Stimulated activated naive CD4-positive, alpha-beta T cell treated with Interleukin-2 at 50 U/mL for 16 hours (primary cell): Measurements from ENCODE around the gene SIX5.

ENCODE experiments used
- DNase-seq: peaks from one replicate; lab custom pipeline; 2025; lab: John Stamatoyannopoulos, UW

The SIX5 gene

GRCh38 chr19:45792470-45793177 lies 23.6 kb upstream of the SIX5 start, which contains the start of gene DMWD:
Gene DMWD, minus strand, starts transcription at chr19:45792845. Its CDS starts 89 bp downstream, at chr19:45792756.
- peak; percentile 99 for DNase-seq

DNA sequence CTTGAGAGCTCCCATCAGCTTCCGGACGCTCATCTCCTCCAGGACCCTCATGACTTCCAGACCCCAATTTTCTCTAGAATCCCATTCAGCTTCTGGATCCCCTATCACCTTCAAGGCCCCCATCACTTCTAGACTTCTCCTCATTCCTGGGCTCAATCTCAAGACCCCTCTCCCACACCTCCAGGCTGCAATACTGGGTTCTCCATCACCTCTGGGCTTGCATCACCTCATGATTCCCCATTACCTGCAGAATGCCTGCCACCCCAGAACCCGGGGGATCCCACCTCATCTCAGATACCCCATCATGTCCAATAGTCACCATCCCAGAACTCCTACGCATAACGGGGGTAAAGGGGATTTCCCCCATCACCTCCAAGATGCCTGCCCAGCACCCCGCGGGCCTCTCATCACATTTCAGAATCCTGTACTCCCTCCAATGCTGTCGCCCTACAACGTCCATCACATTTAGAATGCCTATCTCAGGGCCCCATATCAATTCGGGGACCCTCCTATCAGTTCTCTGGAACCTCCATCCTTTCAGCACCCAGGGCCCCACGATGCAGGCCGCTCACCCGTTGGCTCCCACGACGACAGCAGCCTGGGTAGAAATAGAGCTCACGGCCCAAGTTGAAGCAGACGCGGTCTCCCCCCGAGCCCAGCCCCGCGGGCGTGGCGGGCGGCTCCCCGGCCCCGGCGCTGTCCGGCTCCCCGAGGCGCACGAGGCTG lies 22.9 kb upstream of the SIX5 start:
- DNase-seq: peak; percentile 19

- no peak for DNase-seq
These were observed 21.9 kb upstream of the SIX5 start for GRCh38 chr19:45790942-45791341.

DNA sequence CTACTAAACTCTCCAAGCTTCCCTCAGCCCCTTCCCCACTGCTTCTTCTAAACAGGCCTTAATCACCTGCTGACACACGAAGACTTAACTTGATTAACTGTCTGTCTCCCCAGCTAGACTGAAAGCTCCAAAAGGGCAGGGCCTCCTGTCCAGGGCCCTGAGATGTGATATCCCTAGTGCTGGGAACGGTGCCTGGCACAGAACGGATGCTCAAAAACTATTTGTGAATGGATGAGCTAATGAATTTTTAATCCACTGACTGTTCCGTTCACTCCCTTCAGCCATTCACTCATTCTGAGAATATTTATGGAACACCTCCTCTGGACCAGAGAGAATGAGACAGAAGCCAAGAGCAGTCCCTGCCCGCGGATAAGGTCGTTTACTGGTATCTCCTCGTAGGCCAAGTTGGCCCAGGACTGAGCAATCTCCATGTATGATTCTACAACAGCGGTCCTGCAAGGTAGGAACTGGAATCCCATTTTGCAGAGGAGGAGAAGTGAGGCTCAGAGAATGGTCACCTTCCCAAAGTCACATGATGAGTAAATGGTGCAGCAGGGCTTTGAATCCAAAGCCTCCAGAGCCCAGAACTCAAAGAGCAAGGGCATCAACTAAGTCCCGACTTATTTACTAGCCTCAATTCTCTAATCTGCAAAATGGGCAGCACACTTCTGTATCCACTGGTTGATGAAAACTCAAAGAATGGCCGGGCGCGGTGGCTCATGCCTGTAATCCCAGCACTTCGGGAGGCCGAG lies 20.2 kb upstream of the SIX5 start:
- no peak for DNase-seq

DNA sequence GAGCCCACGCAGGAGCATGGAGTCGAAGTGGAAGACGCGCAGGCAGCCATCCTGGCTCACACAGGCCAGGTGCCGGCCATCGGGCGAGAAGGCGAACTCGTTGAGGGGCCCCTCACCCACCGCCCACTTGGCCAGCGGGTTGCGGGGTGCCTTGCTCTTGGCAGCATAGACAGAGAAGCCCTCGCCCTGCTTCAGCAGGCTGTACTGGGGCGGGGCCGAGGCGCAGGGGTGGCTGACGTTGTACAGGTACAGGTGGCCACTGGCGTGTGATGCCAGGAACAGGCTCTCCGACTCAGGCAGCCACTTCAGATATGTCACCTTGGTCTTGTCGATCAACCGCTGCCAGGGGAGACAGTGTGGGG lies 17.5 kb upstream of the SIX5 start:
- no peak for DNase-seq

GRCh38 chr19:45785781-45786532 lies 16.9 kb upstream of the SIX5 start:
- DNase-seq: no peak

DNA sequence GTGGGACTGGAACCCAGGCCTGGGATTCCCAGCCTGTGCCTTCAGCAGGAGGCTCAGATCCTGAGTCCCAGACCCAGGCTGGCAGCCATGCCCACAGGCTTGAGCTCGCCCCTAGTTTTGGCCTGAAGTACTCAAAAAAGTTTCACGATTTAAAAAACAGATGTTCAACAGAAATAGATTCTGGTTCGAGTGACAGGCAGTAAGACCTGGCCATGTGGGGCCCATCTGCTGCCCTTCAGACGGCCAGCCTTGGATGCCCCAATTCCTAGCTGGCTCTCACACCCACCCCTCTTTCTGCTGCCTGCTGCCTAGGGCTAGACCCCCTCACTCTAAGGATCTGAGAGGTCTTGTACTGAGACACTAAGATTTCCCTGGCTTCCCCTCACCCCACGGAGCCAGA lies 16.0 kb upstream of the SIX5 start:
- no peak for DNase-seq

- DNase-seq: no peak
These were observed 15.0 kb upstream of the SIX5 start for GRCh38 chr19:45784096-45784495.

- no peak for DNase-seq
These were observed 14.1 kb upstream of the SIX5 start for GRCh38 chr19:45782820-45783785.

DNA sequence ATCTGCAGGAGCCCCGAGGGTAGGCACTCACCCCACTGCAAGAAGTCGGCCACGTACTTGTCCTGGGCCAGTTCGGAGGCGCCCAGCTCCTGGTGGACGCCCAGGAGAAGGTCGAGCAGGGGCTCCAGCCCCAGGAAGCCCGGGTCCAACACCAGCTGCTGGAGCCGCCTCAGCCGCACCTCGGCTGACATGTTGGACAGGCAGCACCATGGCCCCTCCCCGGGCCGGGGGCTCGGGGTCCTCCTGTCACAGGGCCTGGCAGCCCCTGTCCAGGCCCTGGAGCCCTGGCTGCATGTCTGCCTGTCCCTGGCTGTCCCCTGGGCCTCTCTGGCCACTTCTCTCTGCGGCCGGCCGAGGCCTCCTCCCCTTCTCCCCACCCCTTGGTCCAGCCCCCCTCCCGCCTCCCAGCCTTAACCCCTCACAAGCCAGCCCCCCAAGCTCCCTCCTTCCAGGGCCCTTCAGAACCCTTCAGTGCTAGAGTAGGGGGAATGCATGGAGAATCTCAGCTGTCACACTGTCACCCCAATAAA lies 13.2 kb upstream of the SIX5 start, which contains the start of gene DMPK:
DMPK (minus strand) TSS at position 329 of the 530 bp plus-strand sequence; CDS start at position 191, 138 bp downstream.
- DNase-seq: no peak

DNA sequence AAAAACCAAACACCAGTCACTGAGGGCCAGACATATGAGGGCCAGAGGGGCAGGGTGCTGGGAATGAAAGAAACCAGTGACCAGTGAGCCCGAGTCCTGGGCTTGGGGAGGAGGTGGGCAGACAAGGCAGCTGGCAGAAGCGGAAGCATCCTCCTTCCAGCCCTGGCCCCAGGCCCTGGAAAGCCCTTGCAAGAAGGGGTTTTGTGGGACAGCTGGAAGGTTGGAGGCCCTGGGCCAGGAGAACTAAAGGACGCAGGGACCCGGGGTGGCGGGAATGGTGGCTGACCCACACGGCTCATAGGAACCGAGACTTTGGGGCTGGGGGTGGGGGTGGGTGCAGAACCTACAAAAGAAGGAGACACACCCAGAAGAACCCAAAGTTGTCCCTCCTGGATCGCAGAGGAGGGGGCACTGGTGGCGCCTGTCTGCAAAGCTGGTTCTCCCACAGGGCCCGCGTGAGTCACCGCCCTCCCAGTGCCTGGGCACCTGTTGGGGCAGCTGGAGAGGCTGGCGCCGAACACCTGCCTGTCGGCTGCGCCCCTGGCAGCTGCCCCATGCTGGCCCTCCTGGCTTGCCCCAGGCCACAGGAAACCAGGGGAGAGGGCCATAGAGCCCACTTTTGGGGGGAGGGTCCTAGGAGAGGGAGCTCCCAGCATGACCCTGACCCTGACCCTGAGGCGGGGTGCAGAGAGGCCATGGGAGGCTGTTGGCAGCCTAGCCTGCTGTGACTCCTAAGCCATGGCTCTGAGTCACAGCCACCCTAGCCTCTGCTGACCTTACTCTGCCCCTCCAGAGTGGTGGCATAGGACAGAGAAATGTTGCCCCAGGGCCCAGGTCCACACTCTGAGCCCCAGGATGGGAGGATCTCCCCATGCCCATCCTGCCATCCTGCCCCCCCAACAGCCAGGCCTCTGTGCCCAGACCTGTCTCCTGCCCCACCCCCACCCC lies 12.4 kb upstream of the SIX5 start:
- DNase-seq: no peak

DNA sequence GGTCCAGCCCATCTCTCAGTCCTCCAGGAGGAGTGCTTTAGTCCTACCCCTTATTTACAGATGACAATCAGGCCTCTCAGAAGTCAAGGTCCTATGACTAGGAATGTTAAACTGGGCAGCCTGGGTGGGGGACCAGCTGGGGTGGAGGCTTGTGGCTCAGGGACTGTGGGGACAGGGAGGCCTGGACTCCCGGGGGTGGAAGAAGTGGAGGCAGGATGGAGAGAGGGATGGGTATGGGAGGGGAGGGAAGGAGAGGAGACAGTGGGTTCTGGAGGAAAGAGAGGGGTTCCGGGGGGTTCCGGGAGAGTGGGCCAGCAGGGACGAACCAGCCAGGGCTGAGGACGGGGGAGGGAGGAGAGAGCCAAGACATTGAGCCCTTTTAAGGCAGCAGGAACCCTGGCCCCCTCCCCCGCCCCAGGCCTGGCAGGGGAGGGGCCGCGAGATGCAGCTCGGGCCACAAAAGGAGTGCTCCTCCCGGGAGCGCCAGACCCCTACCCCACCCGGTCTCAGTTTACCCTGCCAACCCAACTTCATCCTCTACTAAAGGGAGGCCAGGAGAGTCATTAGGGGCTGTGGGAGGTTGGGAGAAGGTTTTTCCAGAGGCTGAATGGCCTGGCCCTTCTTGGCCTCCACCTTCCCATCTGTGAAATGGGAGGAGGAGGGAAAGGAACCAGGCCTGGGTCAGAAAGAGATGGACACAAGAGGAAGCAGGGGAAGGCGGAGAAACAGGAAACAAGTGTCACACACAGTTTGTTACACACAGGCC lies 11.6 kb upstream of the SIX5 start:
- DNase-seq: no peak

- no peak for DNase-seq
These were observed 11.0 kb upstream of the SIX5 start for GRCh38 chr19:45780146-45780447.

DNA sequence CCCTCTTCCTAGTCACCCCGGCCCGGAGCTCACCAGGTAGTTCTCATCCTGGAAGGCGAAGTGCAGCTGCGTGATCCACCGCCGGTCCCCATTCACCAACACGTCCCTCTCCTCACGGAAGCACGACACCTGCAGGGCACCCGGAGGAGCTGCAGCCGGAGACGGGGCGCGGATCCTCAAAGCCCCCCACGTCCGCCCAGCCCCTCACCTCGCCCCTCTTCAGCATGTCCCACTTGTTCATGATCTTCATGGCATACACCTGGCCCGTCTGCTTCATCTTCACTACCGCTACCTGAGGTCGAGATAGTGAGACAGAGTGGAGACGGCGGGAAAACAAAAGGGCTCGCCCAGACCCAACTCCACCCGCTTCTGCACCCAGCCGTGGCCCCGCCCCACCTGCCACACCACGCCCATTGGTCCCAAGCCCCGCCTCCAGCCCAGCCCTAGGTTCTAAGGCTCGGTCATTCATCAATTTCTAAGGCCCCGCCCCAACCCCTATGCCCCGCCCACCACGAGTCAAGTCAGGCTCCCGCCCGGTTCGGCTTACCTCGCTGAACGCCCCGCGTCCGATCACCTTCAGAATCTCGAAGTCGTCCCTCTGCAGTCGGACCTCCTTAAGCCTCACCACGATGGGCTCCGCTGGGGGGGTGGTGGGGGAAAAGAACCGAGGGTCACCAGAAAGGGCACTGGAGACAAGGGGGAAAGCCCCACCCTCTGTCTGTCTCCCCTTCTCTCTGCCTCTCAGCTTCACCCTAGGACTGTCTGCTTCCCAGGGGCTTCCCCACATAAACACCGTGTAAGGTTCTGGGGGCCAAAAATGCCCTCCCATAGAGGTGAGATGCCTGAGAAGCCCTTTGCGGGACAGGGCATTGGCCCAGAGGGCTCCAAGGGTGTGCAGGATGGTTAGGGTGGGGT lies 10.4 kb upstream of the SIX5 start:
- DNase-seq: peak; percentile 81

DNA sequence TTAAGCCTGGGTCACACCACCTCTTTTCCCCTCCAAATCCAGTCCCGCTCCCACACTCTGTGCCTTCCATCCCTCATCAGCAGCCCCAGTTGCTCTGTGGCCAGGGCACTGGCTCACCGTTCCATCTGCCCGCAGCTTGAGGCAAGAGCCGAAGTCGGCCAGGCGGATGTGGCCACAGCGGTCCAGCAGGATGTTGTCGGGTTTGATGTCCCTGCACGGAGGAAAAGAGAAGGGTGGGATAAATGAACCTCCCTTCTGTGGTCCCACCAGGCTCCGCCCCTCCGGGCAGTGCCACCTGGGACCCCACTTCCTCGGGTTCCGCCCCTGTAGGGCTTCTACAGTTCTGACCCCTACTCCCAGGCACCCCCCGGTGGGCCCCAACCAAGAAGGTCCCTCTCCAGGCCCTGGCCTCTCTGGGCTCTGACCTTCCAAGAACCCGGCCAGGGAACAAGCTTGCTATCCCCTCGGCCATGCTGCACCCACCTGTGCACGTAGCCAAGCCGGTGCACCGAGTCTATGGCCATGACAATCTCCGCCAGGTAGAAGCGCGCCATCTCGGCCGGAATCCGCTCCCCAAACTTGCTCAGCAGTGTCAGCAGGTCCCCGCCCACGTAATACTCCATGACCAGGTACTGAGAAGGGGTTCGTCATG lies 9.1 kb upstream of the SIX5 start:
- DNase-seq: no peak

DNA sequence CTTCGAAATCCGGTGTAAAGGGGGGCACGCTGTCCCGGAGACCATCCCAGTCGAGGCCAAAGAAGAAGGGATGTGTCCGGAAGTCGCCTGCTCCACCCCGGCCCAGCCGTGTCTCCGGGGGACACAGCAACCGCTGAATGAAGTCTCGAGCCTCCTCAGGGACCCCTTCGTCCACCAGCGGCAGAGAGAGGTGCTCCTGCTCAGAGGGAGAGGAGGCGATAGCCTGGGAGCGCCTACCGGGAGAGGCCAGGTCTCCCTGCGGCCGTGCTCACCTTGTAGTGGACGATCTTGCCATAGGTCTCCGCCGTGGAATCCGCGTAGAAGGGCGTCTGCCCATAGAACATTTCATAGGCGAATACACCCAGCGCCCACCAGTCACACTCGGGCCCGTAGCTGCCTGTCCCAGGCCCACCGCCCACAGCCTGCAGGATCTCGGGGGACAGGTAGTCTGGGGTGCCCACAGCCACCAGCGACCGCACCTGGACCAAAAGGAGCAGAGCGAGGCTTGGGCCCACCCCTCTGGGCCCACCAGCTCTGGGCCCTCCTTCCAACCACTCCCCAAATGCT lies 8.4 kb upstream of the SIX5 start:
- no peak for DNase-seq

GRCh38 chr19:45774765-45775164 lies 5.7 kb upstream of the SIX5 start:
- DNase-seq: no peak
